Measurements from ENCODE around the gene ASB2. TPM values are rescaled to one million over a fixed set of nuclear protein-coding genes. Genes with fewer than 3 reads are reported as not detected.

Gene ASB2
- polyA plus RNA-seq, 2 donors: 4.5 to 4.7 TPM

DNA sequence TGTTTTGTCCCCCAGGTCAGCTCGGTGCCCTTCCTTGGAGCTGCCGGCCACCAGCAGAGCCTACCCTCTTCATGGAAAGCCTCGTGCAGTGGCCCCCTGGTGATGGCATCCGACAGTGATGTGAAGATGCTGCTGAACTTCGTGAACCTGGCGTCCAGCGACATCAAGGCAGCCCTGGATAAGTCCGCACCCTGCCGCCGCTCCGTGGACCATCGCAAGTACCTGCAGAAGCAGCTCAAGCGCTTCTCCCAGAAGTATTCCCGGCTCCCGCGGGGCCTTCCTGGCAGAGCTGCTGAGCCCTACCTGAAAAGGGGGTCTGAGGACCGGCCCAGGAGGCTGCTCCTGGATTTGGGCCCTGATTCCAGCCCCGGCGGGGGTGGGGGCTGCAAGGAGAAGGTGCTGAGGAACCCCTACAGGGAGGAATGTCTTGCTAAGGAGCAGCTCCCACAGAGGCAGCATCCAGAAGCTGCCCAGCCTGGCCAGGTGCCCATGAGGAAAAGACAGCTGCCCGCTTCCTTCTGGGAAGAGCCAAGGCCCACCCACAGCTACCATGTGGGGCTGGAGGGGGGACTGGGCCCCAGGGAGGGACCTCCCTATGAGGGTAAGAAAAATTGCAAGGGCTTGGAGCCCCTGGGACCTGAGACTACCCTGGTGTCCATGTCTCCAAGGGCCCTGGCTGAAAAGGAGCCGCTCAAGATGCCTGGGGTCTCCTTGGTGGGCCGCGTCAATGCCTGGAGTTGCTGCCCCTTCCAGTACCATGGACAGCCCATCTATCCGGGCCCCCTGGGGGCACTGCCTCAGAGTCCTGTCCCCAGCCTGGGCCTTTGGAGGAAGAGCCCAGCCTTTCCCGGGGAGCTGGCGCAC lies 48.0 kb downstream of the ASB2 start:
- 88 to 89% methylated on average over 26 of the region's 26 CpGs for WGBS, 2 donors
- H3K9me3 ChIP-seq (ENCODE audit: control insufficient read depth in 2 of 2, insufficient read depth in 1 of 2, low read depth in 1 of 2, low read length in 1 of 2): no peaks in the 10 kb centered on the region
- H3K4me3 ChIP-seq (ENCODE audit: low read depth in 1 of 2, low read length in 2 of 2): no peak overlapping the region
- peaks cover 3 to 7% of the 10 kb centered on the region in 2 donors for H3K4me1 ChIP-seq (ENCODE audit: control insufficient read depth in 2 of 2, insufficient read depth in 2 of 2, low read length in 1 of 2)
- H3K27ac ChIP-seq (ENCODE audit: low read depth in 2 of 2, low read length in 1 of 2): no peak overlapping the region
- peaks cover 0 to 2% of the 10 kb centered on the region in 2 donors for H3K36me3 ChIP-seq (ENCODE audit: control insufficient read depth in 2 of 2, insufficient read depth in 2 of 2, low read length in 1 of 2)
- no peaks in the 10 kb centered on the region for H3K27me3 ChIP-seq (ENCODE audit: control insufficient read depth in 1 of 2, insufficient read depth in 2 of 2, low read length in 2 of 2)

- Histone ChIP-seq H3K36me3 (ENCODE audit: control insufficient read depth in 2 of 2, insufficient read depth in 2 of 2, low read length in 1 of 2) (peaks cover 0 to 2% of the 10 kb centered on the region in 2 donors), H3K4me3 (ENCODE audit: low read depth in 1 of 2, low read length in 2 of 2) (no peak overlapping the region), H3K27me3 (ENCODE audit: control insufficient read depth in 1 of 2, insufficient read depth in 2 of 2, low read length in 2 of 2) (no peaks in the 10 kb centered on the region), H3K9me3 (ENCODE audit: control insufficient read depth in 2 of 2, insufficient read depth in 1 of 2, low read depth in 1 of 2, low read length in 1 of 2) (no peaks in the 10 kb centered on the region), H3K4me1 (ENCODE audit: control insufficient read depth in 2 of 2, insufficient read depth in 2 of 2, low read length in 1 of 2) (peaks cover 3 to 7% of the 10 kb centered on the region in 2 donors), H3K27ac (ENCODE audit: low read depth in 2 of 2, low read length in 1 of 2) (no peak overlapping the region)
- 33 to 49% methylated on average over 6 of the region's 6 CpGs for WGBS, 2 donors
Measured at GRCh38 chr14:93927800-93928145, 48.6 kb downstream of the ASB2 start.

- Histone ChIP-seq H3K9me3 (ENCODE audit: control insufficient read depth in 2 of 2, insufficient read depth in 1 of 2, low read depth in 1 of 2, low read length in 1 of 2) (no peaks in the 10 kb centered on the region), H3K27ac (ENCODE audit: low read depth in 2 of 2, low read length in 1 of 2) (no peak within 1 kb of the TSS), H3K4me3 (ENCODE audit: low read depth in 1 of 2, low read length in 2 of 2) (no peak within 1 kb of the TSS), H3K4me1 (ENCODE audit: control insufficient read depth in 2 of 2, insufficient read depth in 2 of 2, low read length in 1 of 2) (peaks cover 3 to 7% of the 10 kb centered on the region in 2 donors), H3K27me3 (ENCODE audit: control insufficient read depth in 1 of 2, insufficient read depth in 2 of 2, low read length in 2 of 2) (no peaks in the 10 kb centered on the region), H3K36me3 (ENCODE audit: control insufficient read depth in 2 of 2, insufficient read depth in 2 of 2, low read length in 1 of 2) (no peaks in the 10 kb centered on the region)
- 49 to 65% methylated on average over 38 of the region's 38 CpGs for WGBS, 2 donors
Measured at GRCh38 chr14:93926873-93927799, 49.2 kb downstream of the ASB2 start, which contains the start of gene FAM181A. FAM181A (plus strand) TSS chr14:93927344; CDS start chr14:93928286, 942 bp downstream.

DNA sequence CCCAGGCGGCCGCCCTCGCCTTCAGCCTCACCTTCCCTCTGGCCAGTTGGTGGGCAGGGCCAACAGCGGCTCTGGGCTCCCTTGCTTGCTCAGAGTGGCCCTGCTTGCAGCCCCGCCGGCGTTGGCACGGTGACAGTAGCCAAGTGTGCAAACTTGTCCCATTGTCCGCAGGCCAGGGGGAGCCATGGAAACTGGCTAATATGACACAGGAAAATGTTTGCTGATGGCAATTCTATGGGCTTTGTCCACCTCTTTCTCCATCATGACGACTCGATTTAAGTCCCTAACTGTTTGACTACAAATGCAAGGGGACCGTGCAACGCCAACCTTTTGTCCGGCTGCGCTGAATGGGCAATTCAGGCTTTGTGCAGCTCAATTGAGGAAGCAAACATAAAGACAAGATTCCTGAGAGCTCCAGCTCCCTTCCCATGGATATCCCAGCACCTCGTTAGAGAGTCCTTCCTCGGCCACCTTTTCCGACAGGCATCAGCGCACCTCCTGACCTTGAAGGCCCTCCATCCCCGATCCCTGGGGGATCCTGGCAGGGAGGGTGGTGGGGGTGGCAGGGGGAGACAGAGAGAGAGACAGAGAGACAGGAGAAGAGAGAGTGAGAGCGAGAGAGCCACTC lies 50.0 kb downstream of the ASB2 start:
- H3K9me3 ChIP-seq (ENCODE audit: control insufficient read depth in 2 of 2, insufficient read depth in 1 of 2, low read depth in 1 of 2, low read length in 1 of 2): no peaks in the 10 kb centered on the region
- no peaks in the 10 kb centered on the region for H3K36me3 ChIP-seq (ENCODE audit: control insufficient read depth in 2 of 2, insufficient read depth in 2 of 2, low read length in 1 of 2)
- 63 to 70% methylated on average over 17 to 21 of the region's 21 CpGs for WGBS, 2 donors
- H3K27ac ChIP-seq (ENCODE audit: low read depth in 2 of 2, low read length in 1 of 2): no peak overlapping the region
- peaks cover 3 to 7% of the 10 kb centered on the region in 2 donors for H3K4me1 ChIP-seq (ENCODE audit: control insufficient read depth in 2 of 2, insufficient read depth in 2 of 2, low read length in 1 of 2)
- no peaks in the 10 kb centered on the region for H3K27me3 ChIP-seq (ENCODE audit: control insufficient read depth in 1 of 2, insufficient read depth in 2 of 2, low read length in 2 of 2)
- H3K4me3 ChIP-seq (ENCODE audit: low read depth in 1 of 2, low read length in 2 of 2): no peak overlapping the region

DNA sequence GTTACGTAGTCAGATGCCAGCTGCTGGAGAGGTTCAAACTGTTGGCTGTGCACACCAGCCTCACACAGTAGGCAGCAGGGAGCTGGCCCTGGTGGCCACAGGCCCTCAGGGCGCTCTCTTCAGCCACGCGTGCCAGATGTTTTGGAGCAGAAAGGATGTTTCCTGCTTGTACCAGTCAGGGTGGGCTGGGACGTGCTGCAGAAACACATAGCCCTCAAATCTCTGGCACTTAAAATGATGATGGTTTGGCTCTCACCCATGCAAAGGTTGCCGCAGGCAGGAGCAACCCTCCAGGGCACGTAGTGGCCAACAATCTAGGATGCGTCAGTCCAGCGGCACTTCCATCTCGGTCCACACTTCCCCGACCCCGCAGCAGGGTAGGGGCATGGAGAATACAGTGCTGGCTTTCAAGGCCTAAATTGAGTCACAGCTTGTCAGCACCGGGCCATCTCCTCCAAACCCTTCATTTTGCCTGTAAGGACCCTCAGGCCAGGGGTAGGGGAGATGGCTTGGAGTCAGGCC lies 50.9 kb downstream of the ASB2 start:
- H3K4me1 ChIP-seq (ENCODE audit: control insufficient read depth in 2 of 2, insufficient read depth in 2 of 2, low read length in 1 of 2): peaks cover 3 to 7% of the 10 kb centered on the region in 2 donors
- H3K36me3 ChIP-seq (ENCODE audit: control insufficient read depth in 2 of 2, insufficient read depth in 2 of 2, low read length in 1 of 2): no peaks in the 10 kb centered on the region
- H3K27ac ChIP-seq (ENCODE audit: low read depth in 2 of 2, low read length in 1 of 2): no peak overlapping the region
- no peak overlapping the region for H3K4me3 ChIP-seq (ENCODE audit: low read depth in 1 of 2, low read length in 2 of 2)
- no peaks in the 10 kb centered on the region for H3K9me3 ChIP-seq (ENCODE audit: control insufficient read depth in 2 of 2, insufficient read depth in 1 of 2, low read depth in 1 of 2, low read length in 1 of 2)
- 81 to 85% methylated on average over 13 of the region's 13 CpGs for WGBS, 2 donors
- no peaks in the 10 kb centered on the region for H3K27me3 ChIP-seq (ENCODE audit: control insufficient read depth in 1 of 2, insufficient read depth in 2 of 2, low read length in 2 of 2)

DNA sequence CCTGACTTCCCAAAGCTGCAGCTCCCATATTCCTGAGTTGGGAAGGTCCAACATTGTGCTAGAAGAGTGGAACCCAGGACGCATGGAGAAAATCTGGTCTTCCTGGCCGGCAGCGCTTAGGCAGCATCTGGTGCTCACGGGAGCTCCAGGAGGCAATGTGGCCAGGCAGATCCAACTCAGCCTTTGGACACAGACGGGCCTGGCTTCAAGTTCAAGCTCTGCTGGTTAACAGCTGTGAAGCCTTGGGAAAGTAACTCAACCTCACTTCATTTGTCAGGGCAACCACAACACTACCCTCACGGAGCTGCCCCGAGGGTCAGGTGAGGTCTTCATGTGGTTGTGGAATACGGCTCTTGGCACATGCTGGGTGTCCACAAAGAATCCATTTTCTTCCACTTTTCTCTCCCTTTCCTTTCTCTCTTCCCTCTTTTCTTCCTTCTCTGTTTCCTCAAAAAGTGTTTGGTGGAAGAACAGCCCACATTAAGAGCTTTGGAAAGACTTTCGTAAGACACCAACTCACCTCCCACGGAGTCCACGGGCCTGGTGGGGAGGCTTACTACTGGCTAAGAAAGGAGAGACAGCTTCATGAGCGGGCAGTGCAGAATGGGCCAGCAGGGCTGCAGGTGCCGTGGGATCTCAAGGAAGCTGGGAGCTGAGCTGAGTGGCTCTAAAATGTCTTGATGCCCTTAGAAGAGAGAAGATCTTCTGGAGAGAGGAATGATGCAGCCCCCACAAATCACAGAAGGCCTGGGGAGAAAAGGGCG lies 51.6 kb downstream of the ASB2 start:
- Histone ChIP-seq H3K36me3 (ENCODE audit: control insufficient read depth in 2 of 2, insufficient read depth in 2 of 2, low read length in 1 of 2) (no peaks in the 10 kb centered on the region), H3K4me3 (ENCODE audit: low read depth in 1 of 2, low read length in 2 of 2) (no peak overlapping the region), H3K9me3 (ENCODE audit: control insufficient read depth in 2 of 2, insufficient read depth in 1 of 2, low read depth in 1 of 2, low read length in 1 of 2) (no peaks in the 10 kb centered on the region), H3K27me3 (ENCODE audit: control insufficient read depth in 1 of 2, insufficient read depth in 2 of 2, low read length in 2 of 2) (no peaks in the 10 kb centered on the region), H3K4me1 (ENCODE audit: control insufficient read depth in 2 of 2, insufficient read depth in 2 of 2, low read length in 1 of 2) (peaks cover 3 to 7% of the 10 kb centered on the region in 2 donors), H3K27ac (ENCODE audit: low read depth in 2 of 2, low read length in 1 of 2) (no peak overlapping the region)
- 87 to 91% methylated on average over 14 of the region's 14 CpGs for WGBS, 2 donors

DNA sequence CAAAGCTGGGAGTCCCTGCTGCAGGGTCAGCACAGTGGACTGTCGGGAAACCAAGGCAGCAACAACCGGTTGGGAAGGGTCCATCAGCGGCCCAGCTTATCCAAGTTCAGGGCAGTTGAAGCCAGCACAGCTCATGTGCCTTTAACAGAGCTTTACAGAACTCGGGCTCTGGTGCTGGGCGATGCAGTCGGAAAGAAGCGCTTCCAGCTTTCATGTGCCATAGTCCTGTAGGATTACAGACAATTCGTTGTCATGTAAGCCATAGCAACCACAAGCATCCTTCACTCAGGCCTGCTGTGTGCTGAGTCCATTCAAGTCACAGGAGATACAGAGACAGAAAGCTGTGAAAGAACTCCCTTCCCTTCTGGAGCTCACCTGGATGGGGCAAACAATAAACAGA lies 52.7 kb downstream of the ASB2 start:
- H3K27ac ChIP-seq (ENCODE audit: low read depth in 2 of 2, low read length in 1 of 2): no peak overlapping the region
- no peaks in the 10 kb centered on the region for H3K27me3 ChIP-seq (ENCODE audit: control insufficient read depth in 1 of 2, insufficient read depth in 2 of 2, low read length in 2 of 2)
- 87% methylated on average over 8 of the region's 8 CpGs for WGBS, 2 donors
- no peaks in the 10 kb centered on the region for H3K9me3 ChIP-seq (ENCODE audit: control insufficient read depth in 2 of 2, insufficient read depth in 1 of 2, low read depth in 1 of 2, low read length in 1 of 2)
- H3K36me3 ChIP-seq (ENCODE audit: control insufficient read depth in 2 of 2, insufficient read depth in 2 of 2, low read length in 1 of 2): no peaks in the 10 kb centered on the region
- no peak overlapping the region for H3K4me3 ChIP-seq (ENCODE audit: low read depth in 1 of 2, low read length in 2 of 2)
- peaks cover 3% of the 10 kb centered on the region in 2 donors for H3K4me1 ChIP-seq (ENCODE audit: control insufficient read depth in 2 of 2, insufficient read depth in 2 of 2, low read length in 1 of 2)

DNA sequence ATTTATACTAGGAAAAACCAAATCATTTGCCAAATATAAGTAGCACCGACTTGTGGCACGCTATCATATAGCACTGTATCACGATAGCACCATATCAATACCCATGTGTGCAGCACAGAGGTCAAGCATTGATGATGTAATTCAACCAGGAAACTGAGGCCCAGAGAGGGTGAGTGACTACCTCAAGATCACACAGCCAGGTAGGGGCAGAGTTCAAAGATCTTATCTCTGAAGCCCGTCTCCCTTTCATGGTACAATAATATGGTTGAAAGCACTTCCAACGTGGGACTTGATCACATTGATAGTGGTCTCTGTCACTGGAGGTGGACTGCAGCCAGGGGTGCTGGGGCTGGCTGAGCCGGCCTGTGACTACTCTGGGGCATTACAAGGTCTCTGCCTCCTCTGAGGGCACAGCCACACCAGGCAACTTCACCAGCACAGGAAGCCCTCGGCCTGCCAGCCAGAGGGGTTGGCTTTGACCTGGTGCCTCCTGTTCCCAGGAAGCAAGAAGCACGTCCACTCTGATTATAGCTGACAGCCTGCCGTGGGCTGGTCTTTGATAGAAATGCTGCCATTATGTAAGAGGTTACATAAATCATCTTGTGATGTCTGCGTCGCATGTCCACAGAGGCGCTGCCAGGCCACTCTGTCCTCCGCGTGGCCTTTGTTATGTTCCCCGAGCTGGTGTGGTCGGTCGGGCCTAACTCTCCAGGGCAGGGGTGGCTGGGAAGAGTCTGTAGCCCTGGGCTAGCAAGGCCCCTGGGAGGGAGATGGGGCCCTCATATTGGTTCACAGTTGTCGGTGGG lies 55.2 kb downstream of the ASB2 start:
- Histone ChIP-seq H3K27me3 (ENCODE audit: control insufficient read depth in 1 of 2, insufficient read depth in 2 of 2, low read length in 2 of 2) (no peaks in the 10 kb centered on the region), H3K4me1 (ENCODE audit: control insufficient read depth in 2 of 2, insufficient read depth in 2 of 2, low read length in 1 of 2) (no peaks in the 10 kb centered on the region), H3K9me3 (ENCODE audit: control insufficient read depth in 2 of 2, insufficient read depth in 1 of 2, low read depth in 1 of 2, low read length in 1 of 2) (no peaks in the 10 kb centered on the region), H3K27ac (ENCODE audit: low read depth in 2 of 2, low read length in 1 of 2) (no peak overlapping the region), H3K36me3 (ENCODE audit: control insufficient read depth in 2 of 2, insufficient read depth in 2 of 2, low read length in 1 of 2) (no peaks in the 10 kb centered on the region), H3K4me3 (ENCODE audit: low read depth in 1 of 2, low read length in 2 of 2) (no peak overlapping the region)
- WGBS, 2 donors: 86 to 87% methylated on average over 18 of the region's 18 CpGs

Measured in esophagus (tissue), 2 donors.